Epithelial cell of proximal tubule (primary cell): ENCODE results near the gene GAP43. TPM values are rescaled to one million over a fixed set of nuclear protein-coding genes. Genes with fewer than 3 reads are reported as not detected.

Experiments
- DNase-seq: peaks from one replicate; pipeline ENCODE4 v3.0.0-alpha.2; 2011; ENCODE audit warnings: low read depth
- H3K4me3 ChIP-seq: 2 replicates; pipeline ENCODE4 v1.5.1; 2011; ENCODE audit warnings: low read depth, mild to moderate bottlenecking, low read length
- total RNA-seq: library from RNA; depleted of rRNA; stranded (reverse); fragments of >200 nt; gene quantifications from 2 replicates; pipeline ENCODE4 v1.2.3, GENCODE V29; 2015
- TF ChIP-seq, protein P1 (sequence below): conservative IDR thresholded peaks from 2 replicates; pipeline ENCODE4 v1.5.1; 2012; ENCODE audit warnings: low read depth, mild to moderate bottlenecking, low read length

Gene GAP43
- 0.58 TPM in 1 of 2 replicates, not detected in the other for total RNA-seq

GRCh38 chr3:115623044-115623868 is at the start of gene GAP43:
TSS of gene GAP43 (plus strand) at chr3:115623510. CDS start at chr3:115623690, 180 bp downstream.
- TF ChIP-seq, protein P1, sequence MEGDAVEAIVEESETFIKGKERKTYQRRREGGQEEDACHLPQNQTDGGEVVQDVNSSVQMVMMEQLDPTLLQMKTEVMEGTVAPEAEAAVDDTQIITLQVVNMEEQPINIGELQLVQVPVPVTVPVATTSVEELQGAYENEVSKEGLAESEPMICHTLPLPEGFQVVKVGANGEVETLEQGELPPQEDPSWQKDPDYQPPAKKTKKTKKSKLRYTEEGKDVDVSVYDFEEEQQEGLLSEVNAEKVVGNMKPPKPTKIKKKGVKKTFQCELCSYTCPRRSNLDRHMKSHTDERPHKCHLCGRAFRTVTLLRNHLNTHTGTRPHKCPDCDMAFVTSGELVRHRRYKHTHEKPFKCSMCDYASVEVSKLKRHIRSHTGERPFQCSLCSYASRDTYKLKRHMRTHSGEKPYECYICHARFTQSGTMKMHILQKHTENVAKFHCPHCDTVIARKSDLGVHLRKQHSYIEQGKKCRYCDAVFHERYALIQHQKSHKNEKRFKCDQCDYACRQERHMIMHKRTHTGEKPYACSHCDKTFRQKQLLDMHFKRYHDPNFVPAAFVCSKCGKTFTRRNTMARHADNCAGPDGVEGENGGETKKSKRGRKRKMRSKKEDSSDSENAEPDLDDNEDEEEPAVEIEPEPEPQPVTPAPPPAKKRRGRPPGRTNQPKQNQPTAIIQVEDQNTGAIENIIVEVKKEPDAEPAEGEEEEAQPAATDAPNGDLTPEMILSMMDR: no peak
- peak; percentile 35 for DNase-seq
- H3K4me3 ChIP-seq: peak within 1 kb of the TSS; percentile 41

DNA sequence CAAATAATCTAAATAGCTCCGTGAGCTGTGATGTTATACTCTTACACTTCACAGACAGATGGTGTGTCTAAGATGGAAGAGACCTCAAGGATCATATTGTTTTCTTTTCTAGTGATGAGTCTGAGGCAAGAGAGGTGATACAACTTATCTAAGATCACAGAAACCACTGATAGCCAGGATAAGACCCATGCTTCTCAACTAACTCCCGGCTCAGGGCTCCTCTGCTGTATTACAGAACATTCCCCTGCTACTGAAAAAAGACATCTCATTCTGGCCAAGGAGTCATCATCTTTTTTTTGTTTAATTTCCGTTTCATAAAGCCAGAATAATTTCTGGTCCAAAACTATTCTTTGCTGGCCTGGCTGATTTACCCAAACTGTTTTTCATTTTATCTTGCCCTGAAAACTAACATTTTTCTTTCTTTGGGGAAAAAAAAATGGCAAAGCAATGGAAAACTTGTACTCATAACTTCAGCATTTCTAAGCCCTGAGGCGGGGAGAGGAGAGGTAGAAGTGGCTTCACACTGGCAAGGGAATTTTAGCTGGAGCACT is 46.9 kb upstream of the GAP43 start:
- no peak for DNase-seq
- TF ChIP-seq, protein P1: no peak
- no peak overlapping the region for H3K4me3 ChIP-seq

DNA sequence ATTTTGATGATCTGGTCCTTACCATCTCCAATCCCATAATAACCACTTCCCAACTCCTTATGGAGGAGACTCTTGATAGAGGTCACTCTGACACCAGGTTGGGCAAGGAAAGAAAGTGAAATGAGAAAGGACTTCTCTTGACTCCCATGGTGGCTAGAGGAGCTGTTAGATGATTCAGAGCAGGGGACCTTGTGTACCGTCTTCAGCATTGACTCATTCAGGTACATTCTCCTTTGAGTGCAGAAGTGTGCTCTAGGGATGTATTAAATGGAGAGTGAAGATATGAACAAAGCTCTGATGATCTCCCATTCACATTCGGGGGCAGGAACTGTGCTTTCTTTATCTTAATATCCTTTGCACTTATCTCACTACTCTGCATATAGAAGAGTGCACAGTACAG is 46.3 kb upstream of the GAP43 start:
- no peak overlapping the region for H3K4me3 ChIP-seq
- TF ChIP-seq, protein P1: no peak
- no peak for DNase-seq

- TF ChIP-seq, protein P1: no peak
- no peak overlapping the region for H3K4me3 ChIP-seq
- DNase-seq: no peak
Measured at GRCh38 chr3:115578331-115578730, 45.0 kb upstream of the GAP43 start.

GRCh38 chr3:115580566-115580965 is 42.7 kb upstream of the GAP43 start:
- no peak overlapping the region for H3K4me3 ChIP-seq
- DNase-seq: no peak

GRCh38 chr3:115581362-115582135 is 41.8 kb upstream of the GAP43 start:
- DNase-seq: no peak
- TF ChIP-seq, protein P1: no peak
- H3K4me3 ChIP-seq: no peak overlapping the region

More at GRCh38 chr3:115580566-115580965, 42.7 kb upstream of the GAP43 start:
- TF ChIP-seq, protein P1: no peak
